DND-41 (cell line): Measurements from ENCODE around the gene MMP17.

Source experiments
- EZH2 ChIP-seq: IDR thresholded peaks from 3 replicates; pipeline ENCODE4 v1.6.1; 2012; ENCODE audit warnings: borderline replicate concordance, low read depth, mild to moderate bottlenecking, moderate library complexity, low read length, inconsistent platforms; ENCODE audit not compliant: severe bottlenecking
- TF ChIP-seq, protein P1 (sequence below): IDR thresholded peaks from 2 replicates; pipeline ENCODE4 v1.5.1; 2012; ENCODE audit warnings: borderline replicate concordance, low read length, moderate library complexity, mild to moderate bottlenecking; ENCODE audit not compliant: poor library complexity, severe bottlenecking; ENCODE audit errors: extremely low read depth

GRCh38 chr12:131896080-131896810 is 68.1 kb downstream of the MMP17 start:
- TF ChIP-seq EZH2, result no peak
- TF ChIP-seq, protein P1, sequence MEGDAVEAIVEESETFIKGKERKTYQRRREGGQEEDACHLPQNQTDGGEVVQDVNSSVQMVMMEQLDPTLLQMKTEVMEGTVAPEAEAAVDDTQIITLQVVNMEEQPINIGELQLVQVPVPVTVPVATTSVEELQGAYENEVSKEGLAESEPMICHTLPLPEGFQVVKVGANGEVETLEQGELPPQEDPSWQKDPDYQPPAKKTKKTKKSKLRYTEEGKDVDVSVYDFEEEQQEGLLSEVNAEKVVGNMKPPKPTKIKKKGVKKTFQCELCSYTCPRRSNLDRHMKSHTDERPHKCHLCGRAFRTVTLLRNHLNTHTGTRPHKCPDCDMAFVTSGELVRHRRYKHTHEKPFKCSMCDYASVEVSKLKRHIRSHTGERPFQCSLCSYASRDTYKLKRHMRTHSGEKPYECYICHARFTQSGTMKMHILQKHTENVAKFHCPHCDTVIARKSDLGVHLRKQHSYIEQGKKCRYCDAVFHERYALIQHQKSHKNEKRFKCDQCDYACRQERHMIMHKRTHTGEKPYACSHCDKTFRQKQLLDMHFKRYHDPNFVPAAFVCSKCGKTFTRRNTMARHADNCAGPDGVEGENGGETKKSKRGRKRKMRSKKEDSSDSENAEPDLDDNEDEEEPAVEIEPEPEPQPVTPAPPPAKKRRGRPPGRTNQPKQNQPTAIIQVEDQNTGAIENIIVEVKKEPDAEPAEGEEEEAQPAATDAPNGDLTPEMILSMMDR, result no peak
